GM12892 (cell line): ENCODE data around the gene KHNYN.

Source experiments
- POLR2A ChIP-seq: IDR thresholded peaks from 2 replicates; pipeline ENCODE4 v1.6.1; 2011; ENCODE audit warnings: low read depth, low read length, control low read depth
- POLR2AphosphoS5 ChIP-seq: IDR thresholded peaks from 2 replicates; pipeline ENCODE4 v1.6.1; 2011; ENCODE audit warnings: low read depth, low read length, control low read depth

DNA sequence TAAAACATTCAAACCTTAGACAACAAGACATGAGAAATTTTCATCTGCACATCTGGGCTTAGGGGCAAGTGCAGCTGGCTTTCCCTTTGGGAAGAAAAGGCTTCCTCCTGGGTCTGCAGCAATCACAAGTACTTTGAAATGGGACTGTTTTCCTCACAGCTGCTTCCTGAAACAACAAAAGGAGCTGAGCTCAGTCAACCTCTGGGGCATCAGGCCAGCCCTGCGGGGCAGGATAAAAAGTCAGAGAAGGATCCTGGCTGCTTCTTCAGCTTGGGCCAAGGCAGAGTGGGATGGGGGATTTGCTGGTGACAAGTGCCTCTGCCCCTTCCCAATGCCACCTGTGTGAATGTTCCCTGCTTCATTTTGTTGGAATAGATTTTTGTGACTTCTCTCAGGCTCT lies 29.0 kb downstream of the KHNYN start:
- TF ChIP-seq POLR2AphosphoS5 = no peak
- TF ChIP-seq POLR2A = no peak
